ENCODE measurements around the gene PPP2R5B. TPM values are rescaled to one million over a fixed set of nuclear protein-coding genes. Genes with fewer than 3 reads are reported as not detected.

PPP2R5B gene
- total RNA-seq, 1 donor from 2014 or later = 26.8 TPM

GRCh38 chr11:64936539-64936938 lies 12.1 kb downstream of the PPP2R5B start:
- Mint-ChIP-seq H3K36me3 (ENCODE audit: unreplicated experiment) (peaks cover 2% of the 10 kb centered on the region), H3K9me3 (ENCODE audit: unreplicated experiment) (no peaks in the 10 kb centered on the region), H3K4me3 (ENCODE audit: unreplicated experiment) (no peak overlapping the region), H3K27me3 (ENCODE audit: unreplicated experiment) (peaks cover 1% of the 10 kb centered on the region), H3K27ac (ENCODE audit: unreplicated experiment) (no peak overlapping the region), H3K4me1 (ENCODE audit: unreplicated experiment) (peaks cover 7% of the 10 kb centered on the region)
- no peak for TF ChIP-seq CTCF (IDR thresholded peaks at IDR 0.05)
- no peak for DNase-seq (ENCODE audit: extremely low spot score, unreplicated experiment)

- Mint-ChIP-seq H3K4me1 (ENCODE audit: unreplicated experiment) (no peaks in the 10 kb centered on the region), H3K36me3 (ENCODE audit: unreplicated experiment) (no peaks in the 10 kb centered on the region), H3K9me3 (ENCODE audit: unreplicated experiment) (no peaks in the 10 kb centered on the region), H3K27me3 (ENCODE audit: unreplicated experiment) (peaks cover 61% of the 10 kb centered on the region), H3K27ac (ENCODE audit: unreplicated experiment) (no peak overlapping the region), H3K4me3 (ENCODE audit: unreplicated experiment) (no peak overlapping the region)
- no peak for DNase-seq (ENCODE audit: extremely low spot score, unreplicated experiment)
- TF ChIP-seq CTCF (IDR thresholded peaks at IDR 0.05) = no peak
Measured at GRCh38 chr11:64947208-64947814, 22.8 kb downstream of the PPP2R5B start.

GRCh38 chr11:64951529-64951928 lies 27.0 kb downstream of the PPP2R5B start:
- H3K27ac Mint-ChIP-seq (ENCODE audit: unreplicated experiment) = no peak overlapping the region

GRCh38 chr11:64954201-64954600 lies 29.7 kb downstream of the PPP2R5B start:
- DNase-seq (ENCODE audit: extremely low spot score, unreplicated experiment) = no peak
- Mint-ChIP-seq H3K27me3 (ENCODE audit: unreplicated experiment) (peaks cover 38% of the 10 kb centered on the region), H3K4me3 (ENCODE audit: unreplicated experiment) (no peak overlapping the region), H3K9me3 (ENCODE audit: unreplicated experiment) (no peaks in the 10 kb centered on the region), H3K4me1 (ENCODE audit: unreplicated experiment) (no peaks in the 10 kb centered on the region), H3K27ac (ENCODE audit: unreplicated experiment) (no peak overlapping the region), H3K36me3 (ENCODE audit: unreplicated experiment) (no peaks in the 10 kb centered on the region)
- no peak for TF ChIP-seq CTCF (IDR thresholded peaks at IDR 0.05)

More at GRCh38 chr11:64951529-64951928, 27.0 kb downstream of the PPP2R5B start:
- Mint-ChIP-seq H3K4me3 (ENCODE audit: unreplicated experiment) (no peak overlapping the region), H3K27me3 (ENCODE audit: unreplicated experiment) (peaks cover 46% of the 10 kb centered on the region), H3K36me3 (ENCODE audit: unreplicated experiment) (no peaks in the 10 kb centered on the region), H3K9me3 (ENCODE audit: unreplicated experiment) (no peaks in the 10 kb centered on the region), H3K4me1 (ENCODE audit: unreplicated experiment) (no peaks in the 10 kb centered on the region)
- no peak for TF ChIP-seq CTCF (IDR thresholded peaks at IDR 0.05)
- DNase-seq (ENCODE audit: extremely low spot score, unreplicated experiment) = no peak

- Mint-ChIP-seq H3K36me3 (ENCODE audit: unreplicated experiment) (no peaks in the 10 kb centered on the region), H3K9me3 (ENCODE audit: unreplicated experiment) (no peaks in the 10 kb centered on the region), H3K27ac (ENCODE audit: unreplicated experiment) (no peak overlapping the region), H3K4me3 (ENCODE audit: unreplicated experiment) (no peak overlapping the region), H3K27me3 (ENCODE audit: unreplicated experiment) (peaks cover 22% of the 10 kb centered on the region), H3K4me1 (ENCODE audit: unreplicated experiment) (no peaks in the 10 kb centered on the region)
- no peak for DNase-seq (ENCODE audit: extremely low spot score, unreplicated experiment)
- TF ChIP-seq CTCF (IDR thresholded peaks at IDR 0.05) = no peak
Measured at GRCh38 chr11:64959498-64959897, 35.0 kb downstream of the PPP2R5B start.
